ENCODE measurements around the gene PRM2. TPM values are rescaled to one million over a fixed set of nuclear protein-coding genes. Genes with fewer than 3 reads are reported as not detected.

PRM2 gene
- total RNA-seq, 1 donor from 2014 or later: not detected

DNA sequence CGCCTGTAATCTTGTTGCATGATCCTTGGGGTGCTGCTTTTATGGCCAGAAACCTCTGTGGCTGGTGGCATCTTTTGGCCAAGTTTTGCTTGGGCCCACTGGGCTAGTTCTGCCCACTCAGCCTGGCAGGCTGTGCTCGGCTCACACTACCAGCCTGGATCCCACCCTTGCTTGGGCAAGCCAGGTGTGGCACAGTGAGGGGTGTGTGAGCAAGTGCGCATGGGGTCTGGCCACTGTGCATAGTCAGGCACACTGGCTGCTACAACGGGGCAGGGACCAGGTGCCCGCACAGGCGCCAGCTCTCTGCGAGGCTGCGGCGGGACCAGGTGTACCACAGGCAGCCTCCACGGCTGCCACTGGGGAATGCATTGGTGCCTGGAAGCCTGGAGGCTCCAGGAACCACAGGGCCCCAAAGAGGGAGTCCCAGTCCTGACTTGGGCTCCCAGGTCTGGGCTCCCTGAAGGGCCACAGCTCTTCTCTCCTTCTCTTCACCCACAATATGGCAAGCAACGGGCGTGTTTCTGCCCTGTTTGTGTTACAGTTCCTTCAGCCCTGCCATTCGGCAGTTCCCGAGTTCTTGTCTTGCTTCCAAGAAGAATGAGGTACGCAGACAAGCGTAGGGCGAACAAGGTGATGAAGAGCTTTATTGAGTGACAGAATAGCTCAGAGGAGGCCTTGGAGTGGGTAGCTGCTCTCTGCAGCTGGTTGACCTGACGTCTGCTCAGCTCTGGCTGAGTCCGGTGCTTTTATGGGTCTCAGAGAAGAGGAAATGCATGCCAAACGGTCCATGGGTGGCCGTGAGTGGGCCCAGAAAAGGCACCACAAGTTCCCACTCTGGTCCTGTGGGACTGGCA, 31.6 kb upstream of the PRM2 start:
- Mint-ChIP-seq H3K4me1 (ENCODE audit: low read depth, unreplicated experiment) (peaks cover 3% of the 10 kb centered on the region), H3K27me3 (ENCODE audit: unreplicated experiment) (peaks cover 1% of the 10 kb centered on the region), H3K27ac (ENCODE audit: unreplicated experiment) (no peak overlapping the region)

DNA sequence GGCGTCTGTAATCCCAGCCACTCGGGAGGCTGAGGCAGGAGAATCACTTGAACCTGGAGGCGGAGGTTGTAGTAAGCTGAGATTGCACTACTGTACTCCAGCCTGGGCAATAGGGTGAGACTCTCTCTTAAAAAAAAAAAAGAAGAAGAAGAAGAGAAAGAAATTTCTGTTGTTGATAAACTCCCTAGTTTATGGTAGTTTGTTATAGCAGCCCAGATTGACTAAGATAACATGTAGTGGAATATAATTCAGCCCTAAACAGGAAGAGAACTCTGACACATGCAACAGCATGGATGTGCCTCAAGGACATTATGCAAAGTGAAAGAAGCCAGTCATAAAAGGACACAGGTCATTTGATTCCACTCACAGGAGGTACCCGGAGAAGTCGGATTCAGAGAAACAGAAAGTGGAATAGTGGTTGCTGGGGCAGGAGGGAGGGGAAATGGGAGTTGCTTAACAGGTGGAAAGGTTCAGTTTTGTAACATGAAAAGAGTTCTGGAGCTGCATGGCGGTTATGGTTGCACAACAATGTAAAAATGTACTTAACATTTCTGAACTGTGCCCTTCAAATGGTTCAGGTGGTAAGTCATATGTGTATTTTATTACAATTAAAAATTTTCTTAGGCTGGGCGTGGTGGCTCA, 30.8 kb upstream of the PRM2 start:
- H3K4me1 Mint-ChIP-seq (ENCODE audit: low read depth, unreplicated experiment): peaks cover 2% of the 10 kb centered on the region
- TF ChIP-seq, protein P1, sequence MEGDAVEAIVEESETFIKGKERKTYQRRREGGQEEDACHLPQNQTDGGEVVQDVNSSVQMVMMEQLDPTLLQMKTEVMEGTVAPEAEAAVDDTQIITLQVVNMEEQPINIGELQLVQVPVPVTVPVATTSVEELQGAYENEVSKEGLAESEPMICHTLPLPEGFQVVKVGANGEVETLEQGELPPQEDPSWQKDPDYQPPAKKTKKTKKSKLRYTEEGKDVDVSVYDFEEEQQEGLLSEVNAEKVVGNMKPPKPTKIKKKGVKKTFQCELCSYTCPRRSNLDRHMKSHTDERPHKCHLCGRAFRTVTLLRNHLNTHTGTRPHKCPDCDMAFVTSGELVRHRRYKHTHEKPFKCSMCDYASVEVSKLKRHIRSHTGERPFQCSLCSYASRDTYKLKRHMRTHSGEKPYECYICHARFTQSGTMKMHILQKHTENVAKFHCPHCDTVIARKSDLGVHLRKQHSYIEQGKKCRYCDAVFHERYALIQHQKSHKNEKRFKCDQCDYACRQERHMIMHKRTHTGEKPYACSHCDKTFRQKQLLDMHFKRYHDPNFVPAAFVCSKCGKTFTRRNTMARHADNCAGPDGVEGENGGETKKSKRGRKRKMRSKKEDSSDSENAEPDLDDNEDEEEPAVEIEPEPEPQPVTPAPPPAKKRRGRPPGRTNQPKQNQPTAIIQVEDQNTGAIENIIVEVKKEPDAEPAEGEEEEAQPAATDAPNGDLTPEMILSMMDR (IDR thresholded peaks at IDR 0.05; ENCODE audit: partially characterized antibody, unreplicated experiment): no peak
- no peak for DNase-seq
- peaks cover 1% of the 10 kb centered on the region for H3K9me3 Mint-ChIP-seq (ENCODE audit: unreplicated experiment)
- peaks cover 1% of the 10 kb centered on the region for H3K27me3 Mint-ChIP-seq (ENCODE audit: unreplicated experiment)
- no peak overlapping the region for H3K4me3 Mint-ChIP-seq (ENCODE audit: unreplicated experiment)
- no peaks in the 10 kb centered on the region for H3K36me3 Mint-ChIP-seq (ENCODE audit: unreplicated experiment)
- no peak overlapping the region for H3K27ac Mint-ChIP-seq (ENCODE audit: unreplicated experiment)

More for the DNA sequence above, 31.6 kb upstream of the PRM2 start:
- Mint-ChIP-seq H3K36me3 (ENCODE audit: unreplicated experiment) (no peaks in the 10 kb centered on the region), H3K9me3 (ENCODE audit: unreplicated experiment) (peaks cover 1% of the 10 kb centered on the region), H3K4me3 (ENCODE audit: unreplicated experiment) (no peak overlapping the region)
- DNase-seq: no peak
- TF ChIP-seq, protein P1 (IDR thresholded peaks at IDR 0.05; ENCODE audit: partially characterized antibody, unreplicated experiment): no peak

DNA sequence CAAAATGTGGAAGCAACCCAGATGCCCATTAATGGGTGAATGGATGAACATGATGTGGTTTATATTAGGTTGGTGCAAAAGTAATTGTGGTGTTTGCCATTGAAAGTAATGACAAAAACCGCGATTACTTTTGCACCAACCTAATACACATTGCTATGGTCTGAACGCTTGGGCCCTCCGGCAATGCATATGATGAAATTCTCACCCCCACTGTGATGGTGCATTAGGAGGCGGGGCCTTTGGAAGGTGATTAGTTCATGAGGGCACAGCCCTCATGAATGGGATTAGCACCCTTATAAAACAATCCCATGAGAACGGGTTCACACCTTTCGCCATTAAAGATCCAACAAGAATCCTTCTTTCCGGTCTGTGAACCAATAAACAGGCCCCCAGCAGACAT, 30.1 kb upstream of the PRM2 start:
- TF ChIP-seq, protein P1 (IDR thresholded peaks at IDR 0.05; ENCODE audit: partially characterized antibody, unreplicated experiment): no peak
- peaks cover 1% of the 10 kb centered on the region for H3K9me3 Mint-ChIP-seq (ENCODE audit: unreplicated experiment)
- H3K27ac Mint-ChIP-seq (ENCODE audit: unreplicated experiment): no peak overlapping the region
- H3K4me3 Mint-ChIP-seq (ENCODE audit: unreplicated experiment): no peak overlapping the region
- peaks cover 1% of the 10 kb centered on the region for H3K27me3 Mint-ChIP-seq (ENCODE audit: unreplicated experiment)
- peaks cover 2% of the 10 kb centered on the region for H3K4me1 Mint-ChIP-seq (ENCODE audit: low read depth, unreplicated experiment)
- no peaks in the 10 kb centered on the region for H3K36me3 Mint-ChIP-seq (ENCODE audit: unreplicated experiment)
- no peak for DNase-seq

DNA sequence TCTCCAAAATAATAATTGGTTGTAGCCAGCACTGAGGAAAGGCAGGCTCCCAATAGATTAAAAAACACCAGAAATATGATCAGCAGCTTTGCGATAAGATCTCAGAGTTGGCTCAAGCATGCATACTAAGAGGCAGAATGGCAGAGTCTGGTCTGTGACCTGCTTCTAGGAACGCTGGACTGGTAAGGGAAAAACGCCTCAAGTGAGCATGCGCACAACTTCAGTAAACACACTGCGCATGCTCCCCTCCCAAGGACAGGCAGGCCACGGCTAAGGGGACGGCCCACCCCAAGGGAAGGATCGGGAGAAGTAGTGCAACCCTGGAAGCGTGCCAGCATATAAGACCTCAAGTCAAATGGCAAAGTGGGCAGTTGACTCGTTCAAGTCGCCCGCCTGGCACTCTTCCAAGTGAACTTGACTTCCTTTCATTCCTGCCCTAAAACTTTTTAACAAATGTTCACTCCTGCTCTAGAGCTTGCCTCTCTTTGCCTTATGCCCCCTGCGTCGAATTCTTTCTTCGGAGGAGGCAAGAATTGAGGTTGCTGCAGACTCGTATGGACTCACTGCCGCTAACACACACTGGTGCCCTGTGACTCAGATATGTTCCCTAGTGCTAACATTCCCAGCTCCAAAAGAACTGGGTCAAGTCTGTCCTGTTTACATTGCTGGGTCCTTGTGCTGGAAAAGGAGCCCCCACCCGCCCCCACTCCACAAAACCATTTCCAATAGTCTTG, 27.3 kb upstream of the PRM2 start:
- Mint-ChIP-seq H3K9me3 (ENCODE audit: unreplicated experiment) (peaks cover 3% of the 10 kb centered on the region), H3K4me3 (ENCODE audit: unreplicated experiment) (no peak overlapping the region), H3K36me3 (ENCODE audit: unreplicated experiment) (no peaks in the 10 kb centered on the region), H3K4me1 (ENCODE audit: low read depth, unreplicated experiment) (no peaks in the 10 kb centered on the region), H3K27me3 (ENCODE audit: unreplicated experiment) (peaks cover 1% of the 10 kb centered on the region), H3K27ac (ENCODE audit: unreplicated experiment) (no peak overlapping the region)
- DNase-seq: no peak
- TF ChIP-seq, protein P1 (IDR thresholded peaks at IDR 0.05; ENCODE audit: partially characterized antibody, unreplicated experiment): no peak

Measured in glutamatergic neuron (in vitro differentiated cells).